ENCODE results near the gene RPS6KB1.
"Not testable (repeated sequence)": the region's sequence is repeated elsewhere in the genome, so short reads cannot be mapped to it uniquely, and the experiment has no call there.

RPS6KB1 gene

DNA sequence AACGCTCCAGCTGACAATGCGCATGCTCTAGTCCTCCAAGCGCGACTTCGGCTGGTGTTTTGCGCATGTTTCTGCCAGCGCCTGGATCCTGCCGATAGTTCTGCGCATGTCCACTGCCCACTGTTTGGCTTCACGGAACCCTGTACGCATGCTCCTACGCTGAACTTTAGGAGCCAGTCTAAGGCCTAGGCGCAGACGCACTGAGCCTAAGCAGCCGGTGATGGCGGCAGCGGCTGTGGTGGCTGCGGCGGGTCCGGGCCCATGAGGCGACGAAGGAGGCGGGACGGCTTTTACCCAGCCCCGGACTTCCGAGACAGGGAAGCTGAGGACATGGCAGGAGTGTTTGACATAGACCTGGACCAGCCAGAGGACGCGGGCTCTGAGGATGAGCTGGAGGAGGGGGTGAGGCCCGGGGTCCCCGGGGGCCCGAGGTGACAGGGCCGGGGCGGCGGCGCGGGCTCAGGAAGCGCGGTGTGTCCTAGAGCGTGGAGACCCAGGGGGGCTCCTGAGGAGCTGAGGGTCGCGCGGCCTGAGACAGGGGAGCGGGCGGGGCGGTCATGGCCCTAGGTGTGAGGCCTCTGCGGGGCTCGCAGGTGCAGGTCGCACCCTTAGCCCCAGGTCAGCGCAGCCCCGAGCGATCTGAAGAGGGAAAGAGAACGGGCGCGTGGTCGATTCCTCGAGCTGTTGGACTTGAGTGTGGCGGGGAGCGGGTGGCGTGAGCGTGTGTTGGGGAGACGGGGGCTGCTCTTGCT is at the start of gene RPS6KB1, which contains the start of gene TUBD1:
RPS6KB1 (plus strand) TSS at position 198 of the 752 bp plus-strand sequence; CDS start at position 262, 64 bp downstream.
TUBD1 (minus strand) TSS at position 20 of the 752 bp plus-strand sequence. CDS start 1,941 bp downstream, outside the sequence.
- peak within 1 kb of the TSS; percentile 74 for H3K4me3 ChIP-seq (ENCODE audit: low read depth, low read length)

DNA sequence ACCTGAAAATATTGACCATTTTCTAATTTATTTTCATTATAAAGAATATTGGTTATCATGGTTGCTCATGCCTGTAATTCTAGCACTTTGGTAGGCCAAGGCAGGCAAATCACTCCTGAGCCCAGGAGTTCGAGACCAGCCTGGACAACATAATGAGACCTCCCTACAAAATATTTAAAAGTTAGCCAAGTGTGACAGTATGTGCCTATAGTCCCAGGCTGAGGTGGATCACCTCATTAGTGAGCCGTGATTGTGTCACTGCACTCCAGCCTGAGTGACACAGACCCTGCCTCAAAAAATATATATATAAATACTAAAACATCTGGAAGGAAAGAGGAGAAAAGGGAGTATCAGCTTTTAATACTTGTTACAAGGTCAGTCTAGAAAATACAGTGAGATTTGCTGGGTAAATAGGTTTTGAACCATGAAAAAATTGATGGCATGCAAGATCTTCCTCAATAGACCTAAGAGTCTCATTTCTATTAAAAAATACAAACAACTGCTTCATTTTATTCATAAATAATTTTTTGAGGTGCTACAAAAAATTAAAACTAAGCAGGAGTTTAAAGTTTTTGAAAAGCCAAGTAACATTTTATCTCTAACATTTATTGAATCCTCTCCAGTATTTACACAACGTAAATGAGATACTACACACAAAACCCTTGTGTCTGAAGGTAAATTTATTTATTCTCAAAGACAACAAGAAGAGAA is 47.9 kb upstream of the RPS6KB1 start:
- no peak for TF ChIP-seq CTCF (IDR thresholded peaks at IDR 0.05; ENCODE audit: borderline replicate concordance, insufficient read depth, low read depth, low read length)
- no peak overlapping the region for H3K4me3 ChIP-seq (ENCODE audit: low read depth, low read length)

More for the DNA sequence above, at the start of gene RPS6KB1, which contains the start of gene TUBD1:
- TF ChIP-seq CTCF (IDR thresholded peaks at IDR 0.05; ENCODE audit: borderline replicate concordance, insufficient read depth, low read depth, low read length), result no peak

DNA sequence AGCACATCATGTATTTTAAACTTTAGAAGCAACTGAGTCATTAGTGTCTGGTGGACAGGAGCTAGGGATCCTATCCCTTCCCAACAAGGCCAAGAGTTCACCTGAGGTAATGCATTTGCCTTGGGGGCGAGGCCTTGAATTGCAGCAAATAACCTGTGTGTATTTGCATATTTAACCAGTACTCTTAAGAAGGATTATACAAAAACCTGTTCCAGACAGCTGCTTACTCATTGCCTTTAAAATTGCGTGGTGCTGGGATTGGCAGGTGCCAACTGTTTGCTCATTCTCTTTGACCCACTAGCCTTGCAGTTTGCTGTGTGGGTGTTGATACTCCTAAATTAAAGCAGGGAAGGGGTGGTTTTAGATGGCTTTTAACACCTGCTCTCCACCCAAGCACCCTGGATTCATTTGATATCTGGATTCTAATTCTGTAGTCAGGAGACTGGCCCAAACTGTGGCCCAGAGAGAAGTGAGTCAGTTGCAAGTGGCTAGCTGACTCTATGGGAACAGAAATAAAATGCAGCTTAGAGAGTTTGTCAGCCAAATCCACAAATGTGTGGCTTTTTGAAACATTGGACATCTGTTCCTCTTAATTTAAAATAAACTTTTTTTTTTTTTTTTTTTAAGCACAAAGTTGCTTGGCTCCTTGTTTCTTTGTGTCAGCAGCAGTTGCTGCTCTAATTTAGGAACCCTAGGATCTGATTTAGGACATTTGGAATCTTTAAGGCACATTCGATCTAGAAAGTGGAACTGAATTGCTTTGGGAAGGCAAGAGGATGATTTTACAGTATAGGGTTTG is 47.1 kb upstream of the RPS6KB1 start:
- H3K4me3 ChIP-seq (ENCODE audit: low read depth, low read length), result no peak overlapping the region
- no peak for TF ChIP-seq CTCF (IDR thresholded peaks at IDR 0.05; ENCODE audit: borderline replicate concordance, insufficient read depth, low read depth, low read length)

GRCh38 chr17:59846394-59847165 is 46.3 kb upstream of the RPS6KB1 start:
- no peak overlapping the region for H3K4me3 ChIP-seq (ENCODE audit: low read depth, low read length)
- TF ChIP-seq CTCF (IDR thresholded peaks at IDR 0.05; ENCODE audit: borderline replicate concordance, insufficient read depth, low read depth, low read length), result no peak

- no peak for TF ChIP-seq CTCF (IDR thresholded peaks at IDR 0.05; ENCODE audit: borderline replicate concordance, insufficient read depth, low read depth, low read length)
Observed at GRCh38 chr17:59848385-59848668, 44.6 kb upstream of the RPS6KB1 start.

GRCh38 chr17:59848778-59849177 is 44.1 kb upstream of the RPS6KB1 start:
- TF ChIP-seq CTCF (IDR thresholded peaks at IDR 0.05; ENCODE audit: borderline replicate concordance, insufficient read depth, low read depth, low read length), result no peak
- H3K4me3 ChIP-seq (ENCODE audit: low read depth, low read length), result no peak overlapping the region

More at GRCh38 chr17:59848385-59848668, 44.6 kb upstream of the RPS6KB1 start:
- H3K4me3 ChIP-seq (ENCODE audit: low read depth, low read length), result no peak overlapping the region

- H3K4me3 ChIP-seq (ENCODE audit: low read depth, low read length), result not testable (repeated sequence)
Observed at GRCh38 chr17:59850311-59850710, 42.6 kb upstream of the RPS6KB1 start.
